ENCODE results near the gene SGSM2. TPM values are rescaled to one million over a fixed set of nuclear protein-coding genes. Genes with fewer than 3 reads are reported as not detected.
A peak's percentile ranks its signal among the peaks of the same experiment; 100 is the strongest.

Gene SGSM2
- total RNA-seq, 1 donor, result 29.8 TPM

DNA sequence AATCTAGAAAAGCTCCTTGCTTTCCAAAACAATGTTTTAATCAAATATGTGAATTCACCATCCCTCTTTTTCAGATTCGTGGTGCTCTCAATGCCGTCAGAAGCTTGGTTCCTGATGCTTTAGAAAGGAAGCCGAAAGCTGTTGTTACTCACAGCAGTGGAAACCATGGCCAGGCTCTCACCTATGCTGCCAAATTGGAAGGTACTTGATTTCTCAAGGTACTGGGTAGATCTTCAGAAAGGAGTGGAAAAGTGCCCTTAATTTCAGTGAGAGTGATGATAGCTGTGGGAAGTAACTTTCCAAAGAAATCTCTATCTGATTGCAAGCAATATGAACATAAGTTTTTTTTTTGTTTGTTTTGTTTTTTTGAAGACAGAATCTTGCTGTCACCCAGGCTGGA, 19.5 kb upstream of the SGSM2 start:
- H3K4me3 ChIP-seq (ENCODE audit: low read depth, low read length), result no peak overlapping the region
- no peak for DNase-seq (ENCODE audit: low read depth)
- TF ChIP-seq, protein P1, sequence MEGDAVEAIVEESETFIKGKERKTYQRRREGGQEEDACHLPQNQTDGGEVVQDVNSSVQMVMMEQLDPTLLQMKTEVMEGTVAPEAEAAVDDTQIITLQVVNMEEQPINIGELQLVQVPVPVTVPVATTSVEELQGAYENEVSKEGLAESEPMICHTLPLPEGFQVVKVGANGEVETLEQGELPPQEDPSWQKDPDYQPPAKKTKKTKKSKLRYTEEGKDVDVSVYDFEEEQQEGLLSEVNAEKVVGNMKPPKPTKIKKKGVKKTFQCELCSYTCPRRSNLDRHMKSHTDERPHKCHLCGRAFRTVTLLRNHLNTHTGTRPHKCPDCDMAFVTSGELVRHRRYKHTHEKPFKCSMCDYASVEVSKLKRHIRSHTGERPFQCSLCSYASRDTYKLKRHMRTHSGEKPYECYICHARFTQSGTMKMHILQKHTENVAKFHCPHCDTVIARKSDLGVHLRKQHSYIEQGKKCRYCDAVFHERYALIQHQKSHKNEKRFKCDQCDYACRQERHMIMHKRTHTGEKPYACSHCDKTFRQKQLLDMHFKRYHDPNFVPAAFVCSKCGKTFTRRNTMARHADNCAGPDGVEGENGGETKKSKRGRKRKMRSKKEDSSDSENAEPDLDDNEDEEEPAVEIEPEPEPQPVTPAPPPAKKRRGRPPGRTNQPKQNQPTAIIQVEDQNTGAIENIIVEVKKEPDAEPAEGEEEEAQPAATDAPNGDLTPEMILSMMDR (IDR thresholded peaks at IDR 0.05; ENCODE audit: insufficient read depth, low read depth, low read length), result no peak

DNA sequence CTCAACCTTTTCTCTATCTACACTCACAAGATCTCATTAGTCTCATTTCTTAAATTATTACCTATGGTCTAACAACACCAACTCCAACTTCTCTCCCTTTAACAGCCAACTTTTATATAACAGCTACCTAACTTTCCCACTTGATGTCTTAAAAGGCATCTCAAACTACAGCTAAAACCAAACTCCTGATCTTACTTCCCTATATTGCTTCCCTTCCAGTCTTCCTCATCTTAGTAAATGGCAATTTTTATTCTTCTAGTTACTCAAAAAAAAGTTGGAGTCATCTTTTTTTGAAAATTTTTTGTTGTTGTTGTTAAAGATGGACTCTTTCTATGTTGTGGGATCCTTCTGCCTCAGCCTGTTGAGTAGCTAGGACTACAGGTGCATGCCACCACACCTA, 18.2 kb upstream of the SGSM2 start:
- DNase-seq (ENCODE audit: low read depth), result no peak
- TF ChIP-seq, protein P1 (IDR thresholded peaks at IDR 0.05; ENCODE audit: insufficient read depth, low read depth, low read length), result no peak
- no peak overlapping the region for H3K4me3 ChIP-seq (ENCODE audit: low read depth, low read length)

DNA sequence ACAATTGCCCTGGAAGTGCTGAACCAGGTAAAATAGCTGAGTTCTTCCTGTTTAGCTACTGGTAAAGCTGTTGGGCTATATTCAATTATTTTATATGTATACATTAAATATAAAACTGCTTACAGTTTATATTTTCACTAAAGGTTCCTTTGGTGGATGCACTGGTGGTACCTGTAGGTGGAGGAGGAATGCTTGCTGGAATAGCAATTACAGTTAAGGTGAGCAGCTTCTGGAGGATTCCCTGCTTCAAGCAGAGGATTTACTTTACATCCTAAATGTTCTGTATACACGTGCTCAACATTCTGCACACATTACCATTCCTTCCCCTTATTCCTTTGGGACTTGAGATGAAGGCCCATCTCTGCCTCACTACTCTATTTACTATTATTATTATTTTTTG, 15.9 kb upstream of the SGSM2 start:
- H3K4me3 ChIP-seq (ENCODE audit: low read depth, low read length), result no peak overlapping the region
- TF ChIP-seq, protein P1 (IDR thresholded peaks at IDR 0.05; ENCODE audit: insufficient read depth, low read depth, low read length), result no peak
- no peak for DNase-seq (ENCODE audit: low read depth)

DNA sequence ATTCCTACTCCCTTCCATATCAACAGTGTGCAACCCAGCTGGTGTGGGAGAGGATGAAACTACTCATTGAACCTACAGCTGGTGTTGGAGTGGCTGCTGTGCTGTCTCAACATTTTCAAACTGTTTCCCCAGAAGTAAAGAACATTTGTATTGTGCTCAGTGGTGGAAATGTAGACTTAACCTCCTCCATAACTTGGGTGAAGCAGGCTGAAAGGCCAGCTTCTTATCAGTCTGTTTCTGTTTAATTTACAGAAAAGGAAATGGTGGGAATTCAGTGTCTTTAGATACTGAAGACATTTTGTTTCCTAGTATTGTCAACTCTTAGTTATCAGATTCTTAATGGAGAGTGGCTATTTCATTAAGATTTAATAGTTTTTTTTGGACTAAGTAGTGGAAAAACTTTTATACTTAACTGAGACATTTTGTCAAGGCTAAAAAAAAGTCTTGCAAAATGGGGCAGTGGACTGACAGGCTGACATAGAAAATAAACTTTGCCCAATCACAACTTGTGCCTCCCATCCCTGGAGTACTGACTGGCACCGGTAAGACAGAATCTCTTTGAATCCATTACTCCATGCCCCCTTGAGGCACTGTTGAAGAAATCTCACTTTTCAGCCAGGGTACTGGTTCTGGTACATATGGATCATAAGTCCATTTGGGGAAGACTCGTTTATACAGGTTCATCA, 13.5 kb upstream of the SGSM2 start:
- no peak for DNase-seq (ENCODE audit: low read depth)
- no peak overlapping the region for H3K4me3 ChIP-seq (ENCODE audit: low read depth, low read length)
- TF ChIP-seq, protein P1 (IDR thresholded peaks at IDR 0.05; ENCODE audit: insufficient read depth, low read depth, low read length), result no peak

DNA sequence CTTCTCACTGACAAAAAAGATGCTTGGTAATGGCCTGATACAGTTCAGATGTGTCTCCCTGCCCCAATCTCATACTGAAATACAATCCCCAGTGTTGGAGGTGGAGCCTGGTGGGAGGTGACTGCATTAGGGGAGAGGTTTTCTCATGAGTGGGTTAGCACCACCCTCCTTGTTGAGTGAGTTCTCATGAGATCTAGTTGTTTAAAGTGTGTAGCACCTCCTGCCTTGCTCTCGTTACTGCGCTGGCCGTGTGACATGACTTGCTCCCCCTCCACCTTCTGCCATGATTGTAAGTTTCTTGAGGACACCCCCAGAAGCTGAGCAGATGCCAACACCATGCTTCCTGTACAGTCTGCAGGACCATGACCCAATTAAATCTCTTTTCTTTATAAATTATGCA, 6.0 kb upstream of the SGSM2 start:
- TF ChIP-seq, protein P1 (IDR thresholded peaks at IDR 0.05; ENCODE audit: insufficient read depth, low read depth, low read length), result no peak
- no peak for DNase-seq (ENCODE audit: low read depth)
- H3K4me3 ChIP-seq (ENCODE audit: low read depth, low read length), result no peak overlapping the region

DNA sequence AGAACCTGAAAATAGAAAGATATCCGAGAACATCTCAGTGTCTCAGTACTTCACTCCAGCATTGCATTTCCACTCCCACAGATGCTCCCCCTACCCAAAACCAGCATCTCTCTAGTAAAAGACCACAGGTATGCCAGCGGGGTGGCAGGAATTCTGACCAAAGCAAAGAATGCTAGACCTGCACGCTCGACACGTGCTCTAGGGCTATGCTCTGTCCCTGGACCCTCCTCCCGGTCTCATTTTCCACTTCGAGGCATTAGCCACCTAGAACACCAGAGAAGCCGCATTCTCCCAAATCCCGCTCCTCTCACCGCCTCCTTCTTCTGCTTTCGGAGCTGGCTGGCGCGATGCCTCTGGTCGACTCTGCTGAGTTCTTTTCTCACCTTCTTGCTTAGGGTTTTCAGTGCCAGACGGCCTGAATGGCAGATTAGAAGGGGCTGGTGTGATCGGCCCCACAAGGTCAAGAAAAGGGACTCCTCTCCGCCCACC, 1.5 kb upstream of the SGSM2 start:
- H3K4me3 ChIP-seq (ENCODE audit: low read depth, low read length), result peak overlapping the region; percentile 97
- TF ChIP-seq, protein P1 (IDR thresholded peaks at IDR 0.05; ENCODE audit: insufficient read depth, low read depth, low read length), result no peak
- DNase-seq (ENCODE audit: low read depth), result no peak

Data from fibroblast of villous mesenchyme (primary cell).